CD4-positive, alpha-beta T cell (primary cell): ENCODE results near the gene UNC13B. TPM values are rescaled to one million over a fixed set of nuclear protein-coding genes. Genes with fewer than 3 reads are reported as not detected.

Source experiments
- ATAC-seq: fragments of 200-7000 bp; cut with Tn5 transposase; one replicate; pipeline ENCODE4 v1.10.0; 2022; ENCODE audit warnings: mild to moderate bottlenecking; ENCODE audit not compliant: poor library complexity
- CTCF ChIA-PET: fragments of 350-600 bp; sonication (Branson Sonifier 250); formaldehyde crosslinking; loops from one replicate; lab custom pipeline; 2021; ENCODE audit warnings: antibody characterized with exemption, inconsistent platforms; lab: Charles Lee
- POLR2A ChIA-PET: fragments of 350-600 bp; sonication (Branson Sonifier 250); formaldehyde crosslinking; loops from one replicate; lab custom pipeline; 2021; ENCODE audit warnings: antibody characterized with exemption, inconsistent platforms; lab: Charles Lee
- DNase-seq, 14 experiments: peaks; one replicate each; pipeline ENCODE4 v3.0.0-alpha.2; 2013 to 2020; ENCODE audit warnings: mixed read lengths in 2 of 14
- H3K27ac ChIP-seq, 2 donors: one replicate each; pipeline versions ENCODE4 v1.5.1 to v1.7.0; 2013; ENCODE audit warnings: low read length in 2 of 2, low read depth in 1 of 2, mild to moderate bottlenecking in 1 of 2
- H3K27me3 ChIP-seq, 2 experiments: 1 replicate in 1 of 2; 2 replicates in 1 of 2; pipeline versions ENCODE4 v1.6.1 to v1.7.0; 2013; ENCODE audit warnings: low read length in 2 of 2, control low read depth in 1 of 2, mild to moderate bottlenecking in 1 of 2, moderate library complexity in 1 of 2; ENCODE audit not compliant: insufficient read depth in 2 of 2, control insufficient read depth in 1 of 2
- H3K36me3 ChIP-seq: one replicate; pipeline ENCODE4 v1.6.1; 2013; ENCODE audit warnings: low read length, control low read depth; ENCODE audit not compliant: insufficient read depth
- H3K4me1 ChIP-seq: one replicate; pipeline ENCODE4 v1.6.1; 2013; ENCODE audit warnings: low read length, control low read depth; ENCODE audit not compliant: insufficient read depth
- H3K4me3 ChIP-seq: one replicate; pipeline ENCODE4 v1.5.1; 2013; ENCODE audit warnings: mild to moderate bottlenecking, low read length, moderate library complexity
- H3K9me3 ChIP-seq, 2 experiments: 1 replicate in 1 of 2; 2 replicates in 1 of 2; pipeline versions ENCODE4 v1.6.1 to v1.7.0; 2013; ENCODE audit warnings: low read length in 2 of 2, mild to moderate bottlenecking in 2 of 2, control low read depth in 1 of 2, moderate library complexity in 1 of 2; ENCODE audit not compliant: control insufficient read depth in 1 of 2, insufficient read depth in 1 of 2
- H3K27ac Mint-ChIP-seq: one replicate; pipeline ENCODE4 v1.8.0; 2020; ENCODE audit warnings: mixed read lengths
- H3K27me3 Mint-ChIP-seq: one replicate; pipeline ENCODE4 v1.8.0; 2021; ENCODE audit warnings: mixed read lengths
- H3K36me3 Mint-ChIP-seq: one replicate; pipeline ENCODE4 v1.8.0; 2021; ENCODE audit warnings: low read depth, mixed read lengths
- H3K4me1 Mint-ChIP-seq: one replicate; pipeline ENCODE4 v1.8.0; 2021; ENCODE audit warnings: low read depth, mixed read lengths
- H3K4me3 Mint-ChIP-seq: one replicate; pipeline ENCODE4 v1.8.0; 2020; ENCODE audit warnings: mild to moderate bottlenecking, mixed read lengths
- H3K9me3 Mint-ChIP-seq: one replicate; pipeline ENCODE4 v1.8.0; 2020; ENCODE audit warnings: mixed read lengths
- intact Hi-C, 2 experiments: fragments of 100-400 bp; cut with DNase I in 1 of 2; cut with micrococcal nuclease in 1 of 2; formaldehyde crosslinking; loops; one replicate each; pipeline versions ENCODE4 v1.15.1 to v1.9.0; 2023 to 2025; cut with DNase I, micrococcal nuclease
- total RNA-seq, 174 experiments: library from RNA in 2 of 174; stranded (reverse) in 2 of 174; gene quantifications; one replicate each; pipeline ENCODE4 v1.2.3 and lab custom pipeline; 2021 to 2026
- TF ChIP-seq, protein P1 (sequence below): fragments of 200-600 bp; IDR thresholded peaks from one replicate; pipeline ENCODE4 v1.8.0; 2022; ENCODE audit warnings: antibody characterized with exemption, mild to moderate bottlenecking

The UNC13B gene
- total RNA-seq, 2 experiments from 2014 or later, result 0.38 to 0.84 TPM

- Histone ChIP-seq H3K4me3 (no peak overlapping the region), H3K27me3 (no peaks in the 10 kb centered on the region), H3K36me3 (no peaks in the 10 kb centered on the region), H3K9me3 (no peaks in the 10 kb centered on the region), H3K4me1 (no peaks in the 10 kb centered on the region), H3K27ac (no peak overlapping the region)
- Mint-ChIP-seq H3K4me1 (no peaks in the 10 kb centered on the region), H3K27me3 (peaks cover 30% of the 10 kb centered on the region), H3K4me3 (no peak overlapping the region), H3K27ac (no peak overlapping the region), H3K9me3 (no peaks in the 10 kb centered on the region), H3K36me3 (no peaks in the 10 kb centered on the region)
- intact Hi-C loops, result no loop called here
- TF ChIP-seq, protein P1, sequence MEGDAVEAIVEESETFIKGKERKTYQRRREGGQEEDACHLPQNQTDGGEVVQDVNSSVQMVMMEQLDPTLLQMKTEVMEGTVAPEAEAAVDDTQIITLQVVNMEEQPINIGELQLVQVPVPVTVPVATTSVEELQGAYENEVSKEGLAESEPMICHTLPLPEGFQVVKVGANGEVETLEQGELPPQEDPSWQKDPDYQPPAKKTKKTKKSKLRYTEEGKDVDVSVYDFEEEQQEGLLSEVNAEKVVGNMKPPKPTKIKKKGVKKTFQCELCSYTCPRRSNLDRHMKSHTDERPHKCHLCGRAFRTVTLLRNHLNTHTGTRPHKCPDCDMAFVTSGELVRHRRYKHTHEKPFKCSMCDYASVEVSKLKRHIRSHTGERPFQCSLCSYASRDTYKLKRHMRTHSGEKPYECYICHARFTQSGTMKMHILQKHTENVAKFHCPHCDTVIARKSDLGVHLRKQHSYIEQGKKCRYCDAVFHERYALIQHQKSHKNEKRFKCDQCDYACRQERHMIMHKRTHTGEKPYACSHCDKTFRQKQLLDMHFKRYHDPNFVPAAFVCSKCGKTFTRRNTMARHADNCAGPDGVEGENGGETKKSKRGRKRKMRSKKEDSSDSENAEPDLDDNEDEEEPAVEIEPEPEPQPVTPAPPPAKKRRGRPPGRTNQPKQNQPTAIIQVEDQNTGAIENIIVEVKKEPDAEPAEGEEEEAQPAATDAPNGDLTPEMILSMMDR, result no peak
- ATAC-seq, result no peak
- ChIA-PET CTCF (no interaction called here), POLR2A (no interaction called here)
- DNase-seq, result no peak
These were observed 91.3 kb downstream of the UNC13B start for GRCh38 chr9:35253075-35253474.

- ChIA-PET POLR2A (no interaction called here), CTCF (no interaction called here)
- Mint-ChIP-seq H3K27ac (no peak overlapping the region), H3K27me3 (peaks cover 18% of the 10 kb centered on the region), H3K9me3 (no peaks in the 10 kb centered on the region), H3K4me1 (no peaks in the 10 kb centered on the region), H3K36me3 (no peaks in the 10 kb centered on the region), H3K4me3 (no peak overlapping the region)
- Histone ChIP-seq H3K4me1 (no peaks in the 10 kb centered on the region), H3K27me3 (no peaks in the 10 kb centered on the region), H3K4me3 (no peak overlapping the region), H3K9me3 (no peaks in the 10 kb centered on the region), H3K27ac (no peak overlapping the region), H3K36me3 (no peaks in the 10 kb centered on the region)
- intact Hi-C loops, result no loop called here
- DNase-seq, result no peak
- TF ChIP-seq, protein P1, result no peak
- ATAC-seq, result no peak
These were observed 92.4 kb downstream of the UNC13B start for GRCh38 chr9:35254237-35254636.

GRCh38 chr9:35254984-35255857, 93.4 kb downstream of the UNC13B start:
- Mint-ChIP-seq H3K27me3 (peaks cover 9% of the 10 kb centered on the region), H3K36me3 (no peaks in the 10 kb centered on the region), H3K27ac (no peak overlapping the region), H3K4me3 (no peak overlapping the region), H3K4me1 (no peaks in the 10 kb centered on the region), H3K9me3 (no peaks in the 10 kb centered on the region)
- ChIA-PET POLR2A (no interaction called here), CTCF (no interaction called here)
- ATAC-seq, result no peak
- intact Hi-C loops, result no loop called here
- Histone ChIP-seq H3K36me3 (no peaks in the 10 kb centered on the region), H3K4me3 (no peak overlapping the region), H3K27ac (no peak overlapping the region), H3K9me3 (no peaks in the 10 kb centered on the region), H3K27me3 (no peaks in the 10 kb centered on the region), H3K4me1 (no peaks in the 10 kb centered on the region)
- no peak for DNase-seq
- TF ChIP-seq, protein P1, result no peak
